GM18873 (cell line): Measurements from ENCODE around the gene TULP3.

ENCODE experiments used
- ATAC-seq: cut with Tn5 transposase; IDR thresholded peaks from one replicate; pipeline ENCODE4 v1.9.1; 2021; ENCODE audit warnings: mild to moderate bottlenecking, moderate library complexity, moderate number of reproducible peaks; ENCODE audit not compliant: unreplicated experiment, low FRiP score

The TULP3 gene

GRCh38 chr12:2877047-2877952 lies 13.4 kb upstream of the TULP3 start, which contains the start of the genes FOXM1 and RHNO1:
TSS of gene FOXM1 (minus strand) at chr12:2877174. CDS start at chr12:2874478, 2,696 bp downstream.
TSS of gene RHNO1 (plus strand) at chr12:2877223. CDS start at chr12:2885367, 8,144 bp downstream.
- ATAC-seq: peak; percentile 64

GRCh38 chr12:2877953-2878732 lies 12.5 kb upstream of the TULP3 start:
- ATAC-seq: no peak

DNA sequence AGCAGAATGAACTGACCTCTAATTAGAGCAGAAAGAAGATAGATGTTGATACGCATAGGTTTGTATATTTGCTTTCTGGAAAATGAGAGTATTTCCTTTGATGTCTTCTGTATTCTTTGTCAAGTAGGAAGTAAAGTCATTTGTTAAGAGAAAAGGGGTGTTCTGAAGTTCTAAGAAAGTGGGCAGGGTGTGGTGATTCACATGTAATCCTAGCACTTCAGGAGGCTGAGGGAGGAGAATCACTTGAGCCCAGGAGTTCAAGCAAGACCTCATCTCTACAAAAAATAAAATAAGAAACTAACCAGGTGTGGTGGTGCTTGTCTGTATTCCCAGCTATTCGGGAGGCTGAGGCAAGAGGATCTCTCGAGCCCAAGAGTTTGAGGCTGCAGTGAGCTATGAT lies 10.8 kb upstream of the TULP3 start:
- ATAC-seq: no peak

- ATAC-seq: no peak
Observed at GRCh38 chr12:2884810-2885209, 5.9 kb upstream of the TULP3 start.

DNA sequence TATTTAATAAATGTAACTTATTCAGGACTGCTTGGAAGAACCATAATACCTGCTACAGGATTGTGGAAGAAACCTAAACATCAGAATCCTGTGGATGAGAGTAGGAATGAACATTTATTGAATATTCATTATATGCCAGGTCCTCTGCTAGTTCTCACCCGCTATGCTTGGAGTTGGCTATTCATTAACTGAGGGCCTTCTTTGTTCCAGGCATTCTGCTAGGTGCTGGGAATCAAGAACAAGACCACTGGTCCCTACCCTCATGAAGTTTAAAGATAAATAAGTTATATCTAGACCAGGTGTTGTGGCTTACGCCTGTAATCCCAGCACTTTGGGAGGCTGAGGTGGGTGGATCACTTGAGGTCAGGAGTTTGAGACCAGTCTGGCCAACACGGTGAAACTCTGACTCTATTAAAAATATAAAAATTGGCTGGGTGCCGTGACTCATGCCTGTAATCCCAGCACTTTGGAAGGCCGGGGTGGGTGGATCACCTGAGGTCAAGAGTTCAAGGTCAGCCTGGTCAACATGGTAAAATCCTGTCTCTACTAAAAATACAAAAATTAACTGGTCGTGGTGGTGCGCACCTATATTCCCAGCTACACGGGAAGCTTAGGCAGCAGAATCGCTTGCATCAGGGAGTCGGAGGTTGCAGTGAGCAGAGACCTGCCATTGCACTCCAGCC lies 3.8 kb upstream of the TULP3 start:
- ATAC-seq: no peak

GRCh38 chr12:2890001-2890387 lies 697 bp upstream of the TULP3 start:
- ATAC-seq: no peak

- no peak for ATAC-seq
Observed at GRCh38 chr12:2891240-2892053, 756 bp downstream of the TULP3 start.

DNA sequence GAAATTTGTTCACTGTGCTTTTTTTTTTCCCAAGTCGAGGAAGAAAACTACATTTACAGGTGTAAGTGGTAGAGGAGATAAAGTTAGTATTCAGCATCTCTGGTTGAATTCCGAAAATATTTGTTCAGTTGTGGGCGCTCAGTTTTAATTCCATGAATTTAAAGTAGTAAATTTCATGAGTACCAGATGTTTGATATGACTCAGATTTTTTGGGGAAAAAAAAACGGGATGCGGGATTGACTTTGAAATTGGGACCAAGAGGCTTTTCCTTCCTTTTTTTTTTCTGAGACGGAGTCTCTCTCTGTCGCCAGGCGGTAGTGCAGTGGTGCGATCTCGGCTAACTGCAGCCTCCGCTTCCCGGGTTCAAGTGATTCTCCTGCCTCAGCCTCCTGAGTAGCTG lies 1.6 kb downstream of the TULP3 start:
- no peak for ATAC-seq

DNA sequence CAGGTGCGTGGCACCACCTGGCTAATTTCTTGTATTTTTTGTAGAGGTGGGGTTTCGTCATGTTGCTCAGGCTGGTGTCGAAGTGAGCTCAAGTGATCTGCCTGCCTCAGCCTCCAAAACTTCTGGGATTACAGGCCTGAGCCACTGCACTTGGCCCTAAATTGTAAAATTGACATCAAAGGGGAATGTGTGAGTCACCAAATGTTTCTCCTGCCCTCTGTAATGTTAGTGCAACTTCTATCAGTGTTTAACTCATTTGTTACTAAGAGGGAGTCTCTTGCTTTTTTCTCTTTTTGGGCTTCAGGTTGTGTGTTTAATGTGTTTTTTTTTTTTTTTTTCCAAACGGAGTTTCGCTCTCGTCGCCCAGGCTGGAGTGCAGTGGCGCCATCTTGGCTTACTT lies 2.3 kb downstream of the TULP3 start:
- no peak for ATAC-seq

- ATAC-seq: no peak
Observed at GRCh38 chr12:2895051-2895451, 4.4 kb downstream of the TULP3 start.

DNA sequence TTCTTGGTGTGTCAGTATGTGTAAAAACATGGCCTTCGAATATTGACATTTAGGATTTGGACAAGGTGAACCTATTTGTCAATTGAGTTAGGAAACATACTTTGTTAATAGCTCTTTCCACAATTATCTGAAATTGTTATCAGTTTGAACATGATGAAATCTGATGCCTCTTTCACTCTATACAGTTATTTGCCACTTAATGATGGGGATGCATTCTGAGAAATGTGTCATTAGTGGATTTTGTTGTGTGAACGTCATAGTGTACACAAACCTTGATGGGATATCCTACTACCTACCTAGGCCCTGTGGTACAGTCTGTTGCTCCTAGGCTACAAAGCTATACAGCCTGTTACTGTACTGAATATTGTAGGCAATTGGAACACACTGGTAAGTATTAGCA lies 4.8 kb downstream of the TULP3 start:
- ATAC-seq: no peak

DNA sequence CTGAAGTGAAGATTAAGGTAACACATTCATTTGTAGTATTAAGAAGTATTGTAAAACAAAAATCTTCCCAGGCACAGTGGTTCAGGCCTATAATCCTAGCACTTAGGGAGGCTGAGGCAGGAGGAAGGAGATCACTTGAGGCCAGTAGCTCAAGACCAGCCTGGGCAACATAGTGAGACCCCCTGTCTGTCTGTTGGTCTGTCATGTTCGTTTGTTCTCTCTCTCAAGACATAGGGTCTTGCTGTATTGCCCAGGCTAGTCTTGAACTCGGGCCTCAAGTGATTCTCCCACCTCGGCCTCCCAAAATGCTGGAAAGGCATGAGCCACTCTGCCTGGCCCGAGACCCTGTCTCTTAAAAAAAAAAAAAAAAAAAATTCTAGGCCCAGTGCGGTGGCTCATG lies 6.7 kb downstream of the TULP3 start:
- ATAC-seq: no peak

DNA sequence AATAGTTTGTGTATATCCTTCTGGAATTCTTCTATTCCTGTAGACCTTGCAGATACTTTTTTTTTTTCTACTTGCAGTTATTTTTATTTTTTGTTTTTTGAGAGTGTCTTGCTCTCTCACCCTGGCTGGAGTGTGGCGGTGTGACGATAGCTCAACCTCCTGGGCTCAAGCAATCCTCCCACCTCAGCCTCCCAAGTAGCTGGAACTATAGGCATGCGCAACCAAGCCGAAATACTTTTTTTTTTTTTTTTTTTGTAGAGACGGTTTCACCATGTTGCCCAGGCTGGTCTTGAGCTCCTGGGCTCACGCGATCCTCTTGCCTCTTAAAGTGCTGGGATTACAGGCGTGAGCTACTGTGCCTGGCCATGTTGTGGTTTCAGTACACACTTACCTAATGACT lies 10.0 kb downstream of the TULP3 start:
- ATAC-seq: no peak

DNA sequence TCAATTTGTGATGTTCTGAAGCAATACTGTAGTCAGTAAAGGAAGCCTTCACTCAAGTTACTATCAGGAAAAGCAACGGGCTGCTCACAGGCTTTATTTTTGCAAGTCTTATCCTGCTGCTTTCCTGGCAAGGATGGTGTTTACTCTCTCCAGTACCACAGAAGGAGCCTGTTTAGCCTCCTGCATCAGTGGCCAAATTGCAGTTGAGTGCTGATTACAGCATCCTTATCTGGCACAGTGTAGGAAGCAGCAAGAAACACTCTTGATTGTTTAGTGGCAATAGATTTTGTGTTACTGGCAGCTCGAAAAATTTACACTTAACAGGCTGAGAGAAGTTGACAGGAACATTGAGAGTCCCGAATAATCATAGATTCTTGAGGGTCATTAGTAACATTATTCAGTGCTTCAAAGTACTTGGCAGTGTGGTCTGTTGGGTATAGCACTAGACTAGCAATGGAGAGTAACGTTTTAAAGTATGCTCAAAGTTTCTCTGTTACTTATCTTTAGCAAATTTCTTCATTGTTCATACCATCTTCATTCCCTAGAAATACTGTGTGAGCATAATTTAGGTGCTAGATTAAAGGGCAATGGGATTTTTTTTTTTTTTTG lies 11.7 kb downstream of the TULP3 start:
- no peak for ATAC-seq

- ATAC-seq: no peak
Observed at GRCh38 chr12:2904260-2904659, 13.6 kb downstream of the TULP3 start.

DNA sequence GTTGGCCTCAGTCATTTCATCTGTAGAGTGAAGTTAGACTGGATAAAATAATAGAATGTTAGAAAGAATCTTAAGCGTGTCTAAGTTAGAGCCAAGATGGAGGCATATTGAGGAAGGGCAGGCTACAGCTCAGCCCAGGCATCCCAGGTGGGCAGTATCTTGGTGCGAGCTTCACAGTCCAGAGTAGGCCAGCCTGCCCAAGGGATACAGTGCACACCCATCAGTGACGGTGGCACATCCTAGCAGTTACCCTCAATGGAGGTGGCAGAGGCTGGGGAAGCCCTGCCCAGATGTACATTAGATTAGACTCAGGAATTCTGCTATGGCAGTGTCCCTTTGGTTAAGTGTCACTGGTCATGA lies 21.5 kb downstream of the TULP3 start:
- ATAC-seq: no peak

DNA sequence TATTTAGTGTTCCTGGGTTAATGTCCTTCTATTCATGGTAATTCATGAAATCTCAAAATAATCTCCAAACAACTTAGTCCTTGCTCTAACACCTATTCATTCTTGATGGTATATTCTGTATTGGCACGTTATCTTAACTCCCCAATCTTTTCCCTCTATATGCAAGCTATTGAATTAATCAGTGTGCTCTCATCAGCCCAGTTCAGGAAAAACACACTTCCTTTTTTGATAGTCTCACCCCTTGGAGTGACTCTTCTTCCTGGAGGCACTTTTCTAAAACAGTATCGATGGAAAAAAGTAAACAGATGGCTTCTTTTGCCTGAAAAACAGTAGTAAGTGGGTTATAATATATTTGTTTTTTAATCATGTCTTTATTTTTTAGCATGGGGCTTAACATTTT lies 28.6 kb downstream of the TULP3 start:
- ATAC-seq: no peak

GRCh38 chr12:2922329-2922728 lies 31.6 kb downstream of the TULP3 start:
- no peak for ATAC-seq

- ATAC-seq: no peak
Observed at GRCh38 chr12:2923057-2923456, 32.4 kb downstream of the TULP3 start.

DNA sequence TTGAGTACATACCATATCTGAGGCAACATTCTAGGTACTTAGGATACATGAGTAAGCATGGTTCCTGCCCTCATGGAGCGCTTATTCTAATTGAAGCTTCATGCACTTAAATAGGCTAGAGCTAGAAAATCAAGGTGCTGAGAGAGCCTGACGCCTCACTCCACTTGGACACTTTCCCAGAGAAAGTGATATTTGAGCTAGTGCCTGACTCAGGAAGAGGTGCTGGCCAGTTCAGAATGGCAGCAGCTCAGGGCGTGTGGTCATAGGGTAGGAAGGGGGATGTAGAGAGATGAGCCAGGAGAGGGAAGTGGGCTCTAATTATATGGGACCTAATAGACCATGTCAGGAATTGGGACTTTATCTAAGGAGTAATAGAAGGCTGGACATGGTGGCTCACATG lies 33.3 kb downstream of the TULP3 start:
- ATAC-seq: no peak
